Renal cortex interstitium (tissue), 11 donors: ENCODE results near the gene FEM1B. TPM values are rescaled to one million over a fixed set of nuclear protein-coding genes. Genes with fewer than 3 reads are reported as not detected.
A peak's percentile ranks its signal among the peaks of the same experiment; 100 is the strongest.

Experiments used
- DNase-seq, 11 donors: peaks; one replicate each; pipeline ENCODE4 v3.0.0-alpha.2; 2013; ENCODE audit warnings: low read depth in 9 of 11, low spot score in 4 of 11; ENCODE audit errors: extremely low read depth in 1 of 11
- polyA plus RNA-seq, 3 donors: library from polyadenylated mRNA; unstranded; fragments of 120-200 nt; gene quantifications; one replicate each; pipeline ENCODE4 v1.2.1, GENCODE V29; 2013; ENCODE audit not compliant: insufficient read length in 3 of 3

FEM1B gene
- polyA plus RNA-seq, 3 donors: 55.9 to 61.8 (median 56.0) TPM

- DNase-seq: no peak
These were observed 33.3 kb upstream of the FEM1B start for GRCh38 chr15:68244235-68244634.

- no peak for DNase-seq
These were observed 28.4 kb upstream of the FEM1B start for GRCh38 chr15:68249058-68249713.

GRCh38 chr15:68252925-68253534, 24.5 kb upstream of the FEM1B start:
- peak in 5 of 11 donors; percentile 48 to 82 (median 66) for DNase-seq

GRCh38 chr15:68256675-68257450, 20.7 kb upstream of the FEM1B start:
- peak in 10 of 11 donors; percentile 74 to 86 (median 82) for DNase-seq

- DNase-seq: no peak
These were observed 18.9 kb upstream of the FEM1B start for GRCh38 chr15:68258692-68259091.

- no peak for DNase-seq
These were observed 17.7 kb upstream of the FEM1B start for GRCh38 chr15:68259883-68260282.

- DNase-seq: no peak
These were observed 16.3 kb upstream of the FEM1B start for GRCh38 chr15:68261241-68261640.

GRCh38 chr15:68261980-68262379, 15.6 kb upstream of the FEM1B start:
- no peak for DNase-seq

- no peak for DNase-seq
These were observed 14.8 kb upstream of the FEM1B start for GRCh38 chr15:68262514-68263356.

- no peak for DNase-seq
These were observed 13.3 kb upstream of the FEM1B start for GRCh38 chr15:68264282-68264681.

- DNase-seq: no peak
These were observed 12.5 kb upstream of the FEM1B start for GRCh38 chr15:68265081-68265480.

- DNase-seq: no peak
These were observed 11.9 kb upstream of the FEM1B start for GRCh38 chr15:68265674-68266073.

- DNase-seq: no peak
These were observed 9.1 kb upstream of the FEM1B start for GRCh38 chr15:68268405-68268804.

GRCh38 chr15:68271854-68272471, 5.6 kb upstream of the FEM1B start:
- peak in 1 of 11 donors; percentile 11 for DNase-seq

- no peak for DNase-seq
These were observed 4.7 kb upstream of the FEM1B start for GRCh38 chr15:68272721-68273271.

GRCh38 chr15:68274201-68274848, 3.2 kb upstream of the FEM1B start:
- peak in 1 of 11 donors; percentile 29 for DNase-seq

- DNase-seq: no peak
These were observed 2.3 kb upstream of the FEM1B start for GRCh38 chr15:68275165-68275746.

- DNase-seq: peak in 1 of 11 donors; percentile 9
These were observed 877 bp upstream of the FEM1B start for GRCh38 chr15:68276668-68277067.
